ENCODE measurements around the gene GRAMD2A. TPM values are rescaled to one million over a fixed set of nuclear protein-coding genes. Genes with fewer than 3 reads are reported as not detected.
"Not testable (repeated sequence)": the region's sequence is repeated elsewhere in the genome, so short reads cannot be mapped to it uniquely, and the experiment has no call there.

The GRAMD2A gene
- polyA plus RNA-seq, 3 donors, result not detected

GRCh38 chr15:72172796-72173195 is 24.8 kb downstream of the GRAMD2A start:
- no peak overlapping the region for H3K9ac ChIP-seq (ENCODE audit: insufficient read depth, low read length, poor library complexity, severe bottlenecking)
- H3K4me1 ChIP-seq (ENCODE audit: control insufficient read depth in 1 of 2, insufficient read depth in 2 of 2, low read length in 2 of 2), result no peaks in the 10 kb centered on the region
- no peak overlapping the region for H2AFZ ChIP-seq (ENCODE audit: insufficient read depth, low read depth, low read length, poor library complexity, severe bottlenecking)
- H3K4me3 ChIP-seq (replicated peaks in 1 of 3; ENCODE audit: low read depth in 2 of 3, low read length in 3 of 3), result no peak overlapping the region
- no peaks in the 10 kb centered on the region for H3K79me2 ChIP-seq (ENCODE audit: insufficient read depth, low read length)
- H4K20me1 ChIP-seq (ENCODE audit: insufficient read depth, low read length), result no peaks in the 10 kb centered on the region
- intact Hi-C loops (cut with micrococcal nuclease), result no loop called here
- H3K9me3 Mint-ChIP-seq, result no peaks in the 10 kb centered on the region
- H3K36me3 ChIP-seq (replicated peaks in 1 of 2; ENCODE audit: control insufficient read depth in 1 of 2, insufficient read depth in 2 of 2, low read length in 2 of 2), result no peaks in the 10 kb centered on the region
- TF ChIP-seq, protein P1, sequence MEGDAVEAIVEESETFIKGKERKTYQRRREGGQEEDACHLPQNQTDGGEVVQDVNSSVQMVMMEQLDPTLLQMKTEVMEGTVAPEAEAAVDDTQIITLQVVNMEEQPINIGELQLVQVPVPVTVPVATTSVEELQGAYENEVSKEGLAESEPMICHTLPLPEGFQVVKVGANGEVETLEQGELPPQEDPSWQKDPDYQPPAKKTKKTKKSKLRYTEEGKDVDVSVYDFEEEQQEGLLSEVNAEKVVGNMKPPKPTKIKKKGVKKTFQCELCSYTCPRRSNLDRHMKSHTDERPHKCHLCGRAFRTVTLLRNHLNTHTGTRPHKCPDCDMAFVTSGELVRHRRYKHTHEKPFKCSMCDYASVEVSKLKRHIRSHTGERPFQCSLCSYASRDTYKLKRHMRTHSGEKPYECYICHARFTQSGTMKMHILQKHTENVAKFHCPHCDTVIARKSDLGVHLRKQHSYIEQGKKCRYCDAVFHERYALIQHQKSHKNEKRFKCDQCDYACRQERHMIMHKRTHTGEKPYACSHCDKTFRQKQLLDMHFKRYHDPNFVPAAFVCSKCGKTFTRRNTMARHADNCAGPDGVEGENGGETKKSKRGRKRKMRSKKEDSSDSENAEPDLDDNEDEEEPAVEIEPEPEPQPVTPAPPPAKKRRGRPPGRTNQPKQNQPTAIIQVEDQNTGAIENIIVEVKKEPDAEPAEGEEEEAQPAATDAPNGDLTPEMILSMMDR (IDR thresholded peaks at IDR 0.05), result no peak
- peaks cover 0 to 7% (median 3%) of the 10 kb centered on the region in 3 donors for H3K27me3 Mint-ChIP-seq (ENCODE audit: low read depth in 3 of 3)
- no peaks in the 10 kb centered on the region for H3K36me3 Mint-ChIP-seq
- H3K4me3 Mint-ChIP-seq, result no peak overlapping the region
- H3K27ac ChIP-seq (ENCODE audit: low read depth in 1 of 2, low read length in 2 of 2), result no peak overlapping the region
- H3K27me3 ChIP-seq (ENCODE audit: control insufficient read depth in 2 of 2, insufficient read depth in 2 of 2, low read length in 2 of 2), result no peaks in the 10 kb centered on the region
- WGBS (ENCODE audit: insufficient coverage), result 98% methylated on average over 4 of the region's 5 CpGs
- no peak overlapping the region for H3K27ac Mint-ChIP-seq
- no peak overlapping the region for H3K4me2 ChIP-seq (replicated peaks; ENCODE audit: extremely low read depth, low read length, poor library complexity, severe bottlenecking)
- no peaks in the 10 kb centered on the region for H3K9me3 ChIP-seq (replicated peaks in 1 of 2; ENCODE audit: control insufficient read depth in 1 of 2, insufficient read depth in 1 of 2, low read length in 2 of 2)
- no peak for DNase-seq
- H3K4me1 Mint-ChIP-seq, result no peaks in the 10 kb centered on the region

- H3K4me1 ChIP-seq (ENCODE audit: control insufficient read depth in 1 of 2, insufficient read depth in 2 of 2, low read length in 2 of 2); H3K9me3 ChIP-seq (replicated peaks in 1 of 2; ENCODE audit: control insufficient read depth in 1 of 2, insufficient read depth in 1 of 2, low read length in 2 of 2); H3K27me3 ChIP-seq (ENCODE audit: control insufficient read depth in 2 of 2, insufficient read depth in 2 of 2, low read length in 2 of 2); H3K4me1 Mint-ChIP-seq; H3K27ac ChIP-seq (ENCODE audit: low read depth in 1 of 2, low read length in 2 of 2); H3K36me3 ChIP-seq (replicated peaks in 1 of 2; ENCODE audit: control insufficient read depth in 1 of 2, insufficient read depth in 2 of 2, low read length in 2 of 2); DNase-seq; H3K4me3 Mint-ChIP-seq; intact Hi-C loops (cut with micrococcal nuclease); H3K9ac ChIP-seq (ENCODE audit: insufficient read depth, low read length, poor library complexity, severe bottlenecking); H3K27me3 Mint-ChIP-seq (ENCODE audit: low read depth in 3 of 3); H4K20me1 ChIP-seq (ENCODE audit: insufficient read depth, low read length); H3K9me3 Mint-ChIP-seq; H3K27ac Mint-ChIP-seq; H3K4me2 ChIP-seq (replicated peaks; ENCODE audit: extremely low read depth, low read length, poor library complexity, severe bottlenecking); H3K79me2 ChIP-seq (ENCODE audit: insufficient read depth, low read length); H3K36me3 Mint-ChIP-seq; H2AFZ ChIP-seq (ENCODE audit: insufficient read depth, low read depth, low read length, poor library complexity, severe bottlenecking); H3K4me3 ChIP-seq (replicated peaks in 1 of 3; ENCODE audit: low read depth in 2 of 3, low read length in 3 of 3): not testable (repeated sequence)
- 75% methylated on average over 9 of the region's 10 CpGs for WGBS (ENCODE audit: insufficient coverage)
These were observed 25.6 kb downstream of the GRAMD2A start for GRCh38 chr15:72171978-72172377.
